ENCODE measurements around the gene HS3ST5.
"Not testable (repeated sequence)": the region's sequence is repeated elsewhere in the genome, so short reads cannot be mapped to it uniquely, and the experiment has no call there.

Gene HS3ST5

DNA sequence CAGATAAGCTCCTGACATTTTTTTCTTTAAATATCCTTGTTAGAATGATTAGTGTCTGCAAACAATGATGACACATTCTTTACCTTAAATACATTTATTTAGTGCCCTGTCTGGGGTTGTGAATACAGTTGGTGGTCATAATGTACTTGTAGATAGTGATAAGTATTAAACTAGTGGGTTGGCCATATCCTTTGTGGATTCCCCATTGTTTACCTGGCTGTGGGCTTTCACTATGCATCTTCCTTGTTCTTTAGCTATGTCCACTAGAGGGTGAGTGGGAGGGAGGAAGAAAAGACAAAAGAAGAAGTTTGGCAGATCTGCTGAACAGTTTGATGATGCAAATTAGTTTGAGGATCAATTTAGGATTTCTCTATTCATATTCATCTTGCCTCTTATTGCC is 15.7 kb downstream of the HS3ST5 start:
- DNase-seq = no peak

DNA sequence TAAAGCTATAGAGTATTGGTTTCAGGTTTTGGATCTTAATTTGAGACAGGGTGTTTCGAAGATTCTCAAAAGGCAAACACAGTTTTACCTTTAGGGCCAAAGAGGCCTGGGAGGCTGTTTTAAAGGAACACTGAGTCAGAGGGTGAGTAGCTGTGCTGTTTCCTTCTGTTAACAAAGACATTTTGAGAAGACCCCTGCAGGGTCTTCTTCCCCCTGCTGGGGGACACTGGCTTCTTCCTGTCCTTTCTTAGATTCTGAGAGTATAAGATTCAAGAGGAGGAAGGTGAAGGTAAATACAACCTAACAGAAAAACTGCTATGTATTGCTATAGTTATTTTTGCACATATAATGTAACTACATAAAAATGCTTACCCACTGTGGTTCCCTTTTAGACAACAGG is 19.0 kb downstream of the HS3ST5 start:
- no peak for DNase-seq

GRCh38 chr6:114319749-114320148 is 23.1 kb downstream of the HS3ST5 start:
- no peak for DNase-seq

DNA sequence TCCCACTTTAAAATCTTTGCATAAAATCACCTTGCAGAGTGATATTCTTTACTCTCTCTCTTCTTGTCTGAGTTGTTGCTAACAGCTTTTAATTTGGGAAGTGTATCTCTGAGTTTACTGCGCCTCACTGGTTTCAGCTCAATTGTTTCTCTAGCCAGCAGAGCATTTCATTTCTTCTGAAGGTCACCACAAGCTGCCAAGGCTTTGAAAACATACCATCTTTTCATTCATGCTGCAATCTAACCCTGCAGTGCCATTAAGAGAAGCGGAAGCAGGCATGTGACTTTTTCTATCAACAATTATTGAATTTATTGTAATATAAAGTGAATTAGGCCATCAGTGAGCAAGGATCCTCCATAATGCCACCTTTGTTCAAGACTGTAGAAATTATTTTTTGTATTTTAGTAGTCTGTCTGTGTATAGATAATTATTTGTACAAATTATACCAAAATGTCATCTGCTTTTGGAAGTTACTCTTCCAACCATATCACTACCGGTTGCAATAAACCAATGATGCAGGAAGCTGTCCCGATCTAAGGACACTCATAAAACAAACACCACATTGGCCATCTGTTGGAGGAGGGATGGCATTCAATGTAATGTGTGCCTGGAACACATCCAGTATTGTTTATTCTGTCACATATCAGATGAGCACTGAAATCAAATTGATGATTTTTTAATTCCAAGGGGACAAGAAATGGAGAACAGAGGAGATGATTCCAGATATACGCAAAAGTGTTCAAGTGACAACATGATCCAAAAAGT is 26.8 kb downstream of the HS3ST5 start:
- DNase-seq = no peak

DNA sequence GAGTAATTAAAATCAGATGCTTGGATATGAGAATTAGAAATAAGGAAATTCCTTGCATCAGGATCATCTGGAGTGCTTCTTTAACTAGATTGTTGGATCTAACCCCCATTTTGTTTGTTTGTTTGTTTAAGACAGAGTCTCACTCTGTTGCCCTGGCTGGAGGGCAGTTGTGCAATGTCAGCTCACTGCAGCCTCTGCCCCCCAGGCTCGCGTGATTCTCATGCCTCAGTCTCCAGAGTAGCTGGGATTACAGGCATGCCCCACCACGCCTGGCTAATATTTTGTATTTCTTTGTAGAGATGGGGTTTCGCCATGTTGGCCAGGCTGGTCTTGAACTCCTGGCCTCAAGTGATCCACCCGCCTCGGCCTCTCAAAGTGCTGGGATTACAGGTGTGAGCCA is 29.0 kb downstream of the HS3ST5 start:
- DNase-seq = not testable (repeated sequence)

GRCh38 chr6:114312931-114313330 is 29.9 kb downstream of the HS3ST5 start:
- DNase-seq = no peak

- no peak for DNase-seq
Measured at GRCh38 chr6:114310053-114310452, 32.8 kb downstream of the HS3ST5 start.

- no peak for DNase-seq
Measured at GRCh38 chr6:114304304-114304887, 38.4 kb downstream of the HS3ST5 start.

DNA sequence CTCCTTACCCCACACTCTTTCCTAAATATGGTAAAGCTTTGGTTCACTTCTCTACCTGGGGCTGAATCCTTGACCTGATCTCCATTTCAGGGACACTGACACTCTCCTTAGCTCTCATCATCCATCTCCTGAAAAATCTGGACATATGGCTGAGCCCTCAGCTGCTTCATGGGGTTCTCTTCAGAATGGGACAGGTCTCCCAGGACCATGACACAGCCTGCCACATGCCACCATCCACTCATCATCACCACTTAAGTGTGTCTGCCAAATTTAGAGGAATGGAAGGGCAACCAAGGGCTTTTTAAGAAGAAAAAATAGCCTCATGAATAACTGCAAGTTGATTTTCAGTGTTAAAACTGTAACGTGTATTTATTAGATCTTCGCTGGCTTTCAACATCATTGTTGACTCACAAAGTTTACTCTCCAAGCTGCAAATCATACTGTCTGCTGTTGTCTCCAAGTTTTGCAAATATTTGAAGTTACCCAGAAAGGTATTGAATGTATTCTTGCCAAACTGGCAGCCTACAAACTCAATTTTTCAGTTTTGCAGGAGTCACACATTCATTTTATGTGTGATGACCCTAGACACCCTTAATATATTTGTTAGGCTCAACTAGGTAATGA is 41.1 kb downstream of the HS3ST5 start:
- no peak for DNase-seq

GRCh38 chr6:114297135-114297534 is 45.7 kb downstream of the HS3ST5 start:
- DNase-seq = no peak

DNA sequence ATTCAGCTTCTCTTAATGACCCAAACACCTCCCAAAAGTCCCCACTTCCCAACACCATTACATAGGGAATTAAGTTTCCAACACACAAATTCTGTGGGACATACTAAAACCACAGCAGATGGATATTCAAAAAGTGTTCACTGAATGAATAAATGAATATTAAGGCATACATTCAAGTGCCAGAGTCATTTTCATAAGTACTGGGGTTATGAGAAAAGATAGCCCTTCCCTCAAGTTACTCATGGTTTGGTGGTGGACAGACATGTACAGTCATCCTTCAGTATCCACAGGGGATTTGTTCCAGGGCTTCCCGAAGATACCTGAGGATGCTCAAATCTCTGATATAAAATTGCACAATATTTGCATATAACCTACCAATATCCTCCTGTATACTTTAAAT is 50.4 kb downstream of the HS3ST5 start:
- no peak for DNase-seq

DNA sequence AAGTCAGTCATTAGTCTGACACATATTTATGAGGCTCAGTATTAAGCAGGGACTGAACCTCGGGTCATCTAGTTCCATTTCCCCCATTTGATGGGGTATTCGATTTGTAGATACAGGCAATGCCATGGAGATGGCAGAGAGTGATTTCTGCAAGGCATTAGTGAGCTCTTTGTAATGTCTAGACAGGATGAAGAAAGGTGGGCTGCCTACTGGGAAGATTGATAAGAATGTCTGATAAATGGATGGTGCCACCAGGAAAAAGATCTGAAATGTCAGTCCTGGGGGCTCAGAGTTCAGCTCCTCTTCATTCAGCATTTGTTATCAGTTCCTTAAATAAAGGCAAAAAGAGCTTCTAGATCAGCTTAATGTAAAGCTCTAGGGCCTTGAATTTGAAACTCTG is 51.4 kb downstream of the HS3ST5 start:
- DNase-seq = no peak

DNA sequence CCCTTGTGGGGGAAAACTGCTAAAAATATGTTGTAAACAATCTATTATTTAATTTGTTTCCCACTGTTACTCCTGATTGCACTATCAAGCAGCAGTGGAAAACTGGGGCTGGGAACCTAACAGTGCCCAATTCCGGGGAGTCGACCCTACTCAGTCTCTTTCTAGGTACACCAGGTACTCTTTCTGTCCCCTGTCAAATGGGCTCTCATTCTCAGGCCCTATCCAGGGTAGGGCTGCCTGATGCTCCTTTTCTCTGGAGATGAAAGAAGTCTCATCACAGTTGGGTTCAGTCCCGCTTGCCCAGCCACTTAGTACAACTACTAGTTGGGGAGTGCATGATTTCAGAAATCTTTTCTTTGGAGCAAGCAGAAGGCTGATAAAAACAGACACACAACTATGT is 52.0 kb downstream of the HS3ST5 start:
- no peak for DNase-seq

DNA sequence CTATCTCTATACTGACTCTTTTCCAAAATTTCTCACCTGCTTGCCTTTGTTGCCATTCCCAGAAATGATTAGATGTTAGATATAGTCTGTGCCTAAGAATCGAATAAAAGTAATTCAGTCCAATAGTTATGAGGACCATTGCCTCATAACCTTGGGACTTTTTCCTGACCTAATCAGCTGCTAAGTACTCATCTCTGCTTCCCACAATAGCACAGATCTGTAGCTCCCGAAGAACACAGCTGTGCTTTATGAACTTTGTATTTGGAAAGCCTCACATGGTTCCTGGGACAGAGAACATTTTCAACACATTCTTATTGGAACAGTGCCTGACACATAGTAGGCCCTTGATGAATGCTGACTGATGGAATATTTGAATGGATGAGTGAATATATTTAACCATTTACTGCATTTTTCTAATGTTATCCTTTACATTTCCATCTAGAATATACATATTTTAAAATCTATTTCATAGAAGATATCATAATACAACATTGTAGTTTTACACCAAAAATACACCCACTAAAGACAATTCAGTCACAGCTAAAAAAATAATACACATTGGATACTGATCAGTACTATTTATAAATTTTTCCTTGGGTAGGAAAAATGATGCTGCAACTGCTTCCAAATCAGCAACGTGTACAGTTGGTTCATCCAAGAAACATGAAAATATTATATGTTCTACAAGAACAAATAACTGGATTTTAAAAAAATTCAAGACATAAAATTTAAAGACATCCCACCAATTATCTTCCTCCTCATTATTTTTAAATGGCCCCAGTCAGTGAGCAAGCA is 53.9 kb downstream of the HS3ST5 start:
- no peak for DNase-seq

- DNase-seq = no peak
Measured at GRCh38 chr6:114287461-114287860, 55.4 kb downstream of the HS3ST5 start.

DNA sequence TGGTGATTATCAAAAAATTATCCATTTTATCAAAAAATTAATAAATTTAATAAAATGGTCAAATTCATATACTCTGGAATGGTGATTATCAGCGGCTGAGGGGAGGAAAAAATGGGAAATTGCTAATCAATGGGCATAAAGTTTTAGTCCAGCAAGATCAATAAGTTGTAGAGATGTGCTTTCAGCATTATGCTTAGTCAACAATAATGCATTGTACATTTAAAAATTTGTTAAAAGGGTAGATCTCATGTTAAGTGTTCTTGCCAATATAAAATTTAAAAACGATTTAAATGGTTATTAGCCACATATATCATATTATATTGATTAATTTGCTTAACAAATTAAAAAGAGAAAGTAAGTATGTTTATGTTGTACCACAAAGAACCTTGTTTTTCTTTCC is 56.6 kb downstream of the HS3ST5 start:
- DNase-seq = no peak

DNA sequence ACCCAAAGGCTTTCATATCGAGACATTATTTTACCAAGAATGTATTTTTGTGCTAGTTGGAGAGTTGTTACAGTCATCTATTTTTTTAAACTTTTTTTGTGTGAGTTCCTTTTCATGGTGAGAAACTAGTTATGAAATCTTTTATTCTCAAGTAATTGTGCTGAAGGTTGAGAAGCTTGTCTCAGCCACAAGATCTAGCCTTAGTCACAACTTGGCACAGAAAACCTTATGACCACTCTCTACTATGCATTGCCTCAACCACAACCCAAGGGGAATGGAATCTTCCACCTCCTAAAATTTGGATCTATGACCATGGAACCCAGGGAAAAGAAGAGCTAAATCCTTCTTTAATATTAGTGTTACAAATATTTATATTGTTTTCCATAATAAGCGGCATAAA is 58.5 kb downstream of the HS3ST5 start:
- no peak for DNase-seq

- no peak for DNase-seq
Measured at GRCh38 chr6:114282292-114282691, 60.5 kb downstream of the HS3ST5 start.

DNA sequence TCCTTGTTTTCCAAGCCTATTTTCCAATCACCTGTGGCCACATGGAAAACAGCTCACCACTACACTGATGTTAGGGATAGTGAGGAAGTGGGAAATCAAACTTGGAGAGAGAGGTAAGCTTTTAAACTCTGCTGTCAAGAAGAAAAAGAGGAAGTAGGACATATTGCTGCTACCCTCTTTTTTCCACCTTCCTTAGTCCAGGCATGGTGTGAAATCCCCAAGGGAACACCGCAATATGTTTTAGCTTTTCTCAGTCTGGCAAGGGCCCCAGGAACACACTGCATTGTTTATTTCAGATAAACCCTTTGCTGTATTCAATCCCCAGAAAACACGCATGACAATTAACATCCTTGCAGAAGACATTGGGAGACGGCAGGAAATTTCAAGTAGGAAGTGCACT is 61.3 kb downstream of the HS3ST5 start:
- no peak for DNase-seq

DNA sequence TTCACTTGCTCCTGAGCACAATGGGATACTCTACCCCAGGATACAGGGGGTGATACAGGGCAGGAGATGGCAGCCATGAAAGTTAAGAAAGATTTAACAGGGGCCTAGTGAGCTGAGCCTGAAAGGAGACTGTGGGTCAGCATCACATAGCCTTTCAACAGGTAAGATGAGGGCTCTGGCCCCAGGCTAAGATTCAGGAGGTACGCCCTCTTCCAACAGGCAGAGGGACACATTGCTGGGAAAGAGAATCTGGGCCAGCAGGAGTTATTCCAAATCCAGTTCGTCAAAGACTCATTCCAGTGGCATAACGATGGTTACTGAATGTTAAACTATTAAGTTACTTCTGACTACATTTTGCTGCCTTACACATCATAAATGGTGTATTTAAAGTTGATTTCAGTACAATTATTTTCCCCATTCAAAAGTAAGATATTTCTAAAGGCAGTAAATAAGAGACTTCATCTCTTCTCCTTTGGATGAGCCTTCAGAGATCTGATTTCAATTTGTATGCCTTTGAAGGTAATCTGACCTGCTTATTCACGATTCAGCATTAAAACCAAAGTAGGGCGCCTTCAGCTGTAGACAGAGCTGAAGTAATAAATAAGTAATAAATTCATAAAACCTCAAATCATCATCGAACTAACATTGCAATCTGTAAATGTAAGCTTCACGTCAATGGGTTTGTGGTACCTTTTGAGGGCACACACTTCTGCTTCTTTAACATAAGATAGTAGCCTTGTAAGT is 62.4 kb downstream of the HS3ST5 start:
- DNase-seq = no peak

DNA sequence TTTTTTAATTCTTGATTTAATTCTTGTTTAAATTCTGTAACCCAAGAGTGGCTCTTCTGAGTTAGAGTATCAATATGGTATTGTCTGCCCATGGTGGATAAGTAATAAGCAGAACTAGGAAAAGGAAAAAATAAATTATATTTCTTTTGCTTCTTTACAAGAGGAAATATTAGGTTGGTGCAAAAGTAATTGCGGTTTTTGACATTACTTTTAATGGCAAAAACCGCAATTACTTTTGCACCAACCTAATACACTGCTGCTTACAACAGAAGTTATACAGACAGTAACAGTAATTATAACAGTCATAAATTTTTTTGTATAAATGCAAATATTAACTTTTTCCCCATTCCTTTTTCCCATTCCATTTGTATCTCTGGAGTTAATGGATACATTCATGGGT is 65.6 kb downstream of the HS3ST5 start:
- no peak for DNase-seq

DNA sequence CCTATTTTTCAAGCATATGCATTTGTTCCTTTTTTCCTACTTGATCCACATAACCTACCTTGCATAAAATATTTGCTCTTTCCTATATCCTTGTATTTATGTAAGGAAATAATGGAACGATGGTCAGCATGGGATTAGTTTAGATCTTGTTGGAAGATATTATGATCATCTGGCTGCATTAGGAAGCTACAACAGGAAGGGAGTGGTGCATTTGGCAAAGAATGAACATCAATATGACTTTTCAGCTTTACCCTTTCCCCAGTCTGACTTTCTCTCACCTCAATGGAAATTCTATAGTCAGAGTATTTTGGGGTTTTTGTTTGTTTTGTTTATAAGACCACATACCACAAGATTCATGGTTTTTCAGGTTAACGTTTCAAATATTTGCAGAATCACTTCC is 66.0 kb downstream of the HS3ST5 start:
- no peak for DNase-seq

- DNase-seq = no peak
Measured at GRCh38 chr6:114274836-114275235, 68.0 kb downstream of the HS3ST5 start.
